Measurements from ENCODE around the gene IL1R1.

DNA sequence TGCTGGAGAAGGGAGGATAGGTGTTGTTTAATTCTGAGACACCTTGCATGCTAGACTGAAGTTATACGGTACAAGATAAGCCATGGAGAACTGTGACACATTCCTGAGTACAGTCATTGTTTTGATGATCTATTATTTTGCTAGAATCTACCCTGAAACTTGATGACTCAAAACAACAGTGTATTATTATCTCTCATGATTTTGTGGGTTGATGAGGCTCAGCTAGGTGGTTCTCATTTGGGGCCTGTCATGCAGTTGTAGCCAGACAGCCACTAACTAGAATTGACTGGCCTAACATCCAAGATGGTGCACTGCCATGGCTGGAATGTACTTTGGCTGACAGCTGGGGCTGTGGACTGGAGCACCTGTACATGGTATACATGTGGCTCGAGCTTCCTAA lies 5.4 kb upstream of the IL1R1 start:
- no peak for TF ChIP-seq POLR2AphosphoS5 (IDR thresholded peaks at IDR 0.05)
- TF ChIP-seq, protein P1, sequence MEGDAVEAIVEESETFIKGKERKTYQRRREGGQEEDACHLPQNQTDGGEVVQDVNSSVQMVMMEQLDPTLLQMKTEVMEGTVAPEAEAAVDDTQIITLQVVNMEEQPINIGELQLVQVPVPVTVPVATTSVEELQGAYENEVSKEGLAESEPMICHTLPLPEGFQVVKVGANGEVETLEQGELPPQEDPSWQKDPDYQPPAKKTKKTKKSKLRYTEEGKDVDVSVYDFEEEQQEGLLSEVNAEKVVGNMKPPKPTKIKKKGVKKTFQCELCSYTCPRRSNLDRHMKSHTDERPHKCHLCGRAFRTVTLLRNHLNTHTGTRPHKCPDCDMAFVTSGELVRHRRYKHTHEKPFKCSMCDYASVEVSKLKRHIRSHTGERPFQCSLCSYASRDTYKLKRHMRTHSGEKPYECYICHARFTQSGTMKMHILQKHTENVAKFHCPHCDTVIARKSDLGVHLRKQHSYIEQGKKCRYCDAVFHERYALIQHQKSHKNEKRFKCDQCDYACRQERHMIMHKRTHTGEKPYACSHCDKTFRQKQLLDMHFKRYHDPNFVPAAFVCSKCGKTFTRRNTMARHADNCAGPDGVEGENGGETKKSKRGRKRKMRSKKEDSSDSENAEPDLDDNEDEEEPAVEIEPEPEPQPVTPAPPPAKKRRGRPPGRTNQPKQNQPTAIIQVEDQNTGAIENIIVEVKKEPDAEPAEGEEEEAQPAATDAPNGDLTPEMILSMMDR (IDR thresholded peaks at IDR 0.05): no peak
- TF ChIP-seq EP300 (IDR thresholded peaks at IDR 0.05): no peak
- TF ChIP-seq POLR2A (IDR thresholded peaks at IDR 0.05): no peak

All from stomach (tissue), 4 donors.